Measurements from ENCODE around the gene POLK. TPM values are rescaled to one million over a fixed set of nuclear protein-coding genes. Genes with fewer than 3 reads are reported as not detected.
"Not testable (repeated sequence)": the region's sequence is repeated elsewhere in the genome, so short reads cannot be mapped to it uniquely, and the experiment has no call there.

Gene POLK
- total and polyA plus RNA-seq, 4 donors, result 3.7 to 20.6 (median 9.8) TPM

- no peaks in the 10 kb centered on the region for H3K4me1 ChIP-seq (ENCODE audit: control insufficient read depth in 4 of 4, insufficient read depth in 4 of 4, low read length in 3 of 4)
- H3K27ac ChIP-seq (ENCODE audit: low read depth in 1 of 2, low read length in 2 of 2), result no peak overlapping the region
- H3K4me3 ChIP-seq (ENCODE audit: low read depth in 1 of 3, low read length in 3 of 3), result no peak overlapping the region
- peaks cover 0 to 21% (median 4%) of the 10 kb centered on the region in 4 donors for H3K36me3 ChIP-seq (ENCODE audit: control insufficient read depth in 4 of 4, insufficient read depth in 3 of 4, low read depth in 1 of 4, low read length in 3 of 4)
- no peaks in the 10 kb centered on the region for H3K9me3 ChIP-seq (ENCODE audit: control insufficient read depth in 4 of 4, low read length in 3 of 4)
- no peaks in the 10 kb centered on the region for H3K27me3 ChIP-seq (ENCODE audit: control insufficient read depth in 4 of 4, insufficient read depth in 4 of 4, low read length in 3 of 4)
- DNase-seq (ENCODE audit: low spot score), result no peak
- TF ChIP-seq FOXA1 (IDR thresholded peaks at IDR 0.05) (no peak), RAD21 (IDR thresholded peaks at IDR 0.05) (no peak), YY1 (IDR thresholded peaks at IDR 0.05) (no peak), JUND (IDR thresholded peaks at IDR 0.05) (no peak), GABPA (IDR thresholded peaks at IDR 0.05 in 1 of 2, conservative IDR thresholded peaks at IDR 0.05 in 1 of 2) (no peak), NR2F2 (IDR thresholded peaks at IDR 0.05) (no peak), CTCF (IDR thresholded peaks at IDR 0.05; ENCODE audit: low read depth, low read length, missing input control) (no peak), REST (IDR thresholded peaks at IDR 0.05) (no peak), SP1 (IDR thresholded peaks at IDR 0.05) (no peak), FOXA2 (IDR thresholded peaks at IDR 0.05) (no peak), TAF1 (conservative IDR thresholded peaks at IDR 0.05) (no peak), HNF4G (IDR thresholded peaks at IDR 0.05) (no peak), HNF4A (conservative IDR thresholded peaks at IDR 0.05) (no peak), MAX (IDR thresholded peaks at IDR 0.05) (no peak)
- H3K9ac ChIP-seq (ENCODE audit: low read depth in 1 of 2, low read length in 2 of 2), result no peak overlapping the region
- WGBS, result 79% methylated on average over 3 of the region's 3 CpGs
Measured at GRCh38 chr5:75574791-75575190, 63.1 kb downstream of the POLK start.

- WGBS, result 96% methylated on average over 8 of the region's 8 CpGs
- peaks cover 2 to 29% (median 11%) of the 10 kb centered on the region in 4 donors for H3K36me3 ChIP-seq (ENCODE audit: control insufficient read depth in 4 of 4, insufficient read depth in 3 of 4, low read depth in 1 of 4, low read length in 3 of 4)
- not testable (repeated sequence) for H3K9me3 ChIP-seq (ENCODE audit: control insufficient read depth in 4 of 4, low read length in 3 of 4); H3K4me3 ChIP-seq (ENCODE audit: low read depth in 1 of 3, low read length in 3 of 3); H3K9ac ChIP-seq (ENCODE audit: low read depth in 1 of 2, low read length in 2 of 2); DNase-seq (ENCODE audit: low spot score); H3K4me1 ChIP-seq (ENCODE audit: control insufficient read depth in 4 of 4, insufficient read depth in 4 of 4, low read length in 3 of 4); H3K27ac ChIP-seq (ENCODE audit: low read depth in 1 of 2, low read length in 2 of 2); H3K27me3 ChIP-seq (ENCODE audit: control insufficient read depth in 4 of 4, insufficient read depth in 4 of 4, low read length in 3 of 4)
Measured at GRCh38 chr5:75578280-75578679, 66.6 kb downstream of the POLK start.

- Histone ChIP-seq H3K9me3 (ENCODE audit: control insufficient read depth in 4 of 4, low read length in 3 of 4) (no peaks in the 10 kb centered on the region), H3K27ac (ENCODE audit: low read depth in 1 of 2, low read length in 2 of 2) (no peak overlapping the region), H3K27me3 (ENCODE audit: control insufficient read depth in 4 of 4, insufficient read depth in 4 of 4, low read length in 3 of 4) (no peaks in the 10 kb centered on the region), H3K4me3 (ENCODE audit: low read depth in 1 of 3, low read length in 3 of 3) (no peak overlapping the region), H3K36me3 (ENCODE audit: control insufficient read depth in 4 of 4, insufficient read depth in 3 of 4, low read depth in 1 of 4, low read length in 3 of 4) (peaks cover 2 to 17% (median 9%) of the 10 kb centered on the region in 4 donors), H3K4me1 (ENCODE audit: control insufficient read depth in 4 of 4, insufficient read depth in 4 of 4, low read length in 3 of 4) (no peaks in the 10 kb centered on the region), H3K9ac (ENCODE audit: low read depth in 1 of 2, low read length in 2 of 2) (no peak overlapping the region)
- DNase-seq (ENCODE audit: low spot score), result no peak
- WGBS, result 95% methylated on average over 2 of the region's 2 CpGs
- TF ChIP-seq MAX (IDR thresholded peaks at IDR 0.05) (no peak), GABPA (IDR thresholded peaks at IDR 0.05 in 1 of 2, conservative IDR thresholded peaks at IDR 0.05 in 1 of 2) (no peak), YY1 (IDR thresholded peaks at IDR 0.05) (no peak), RAD21 (IDR thresholded peaks at IDR 0.05) (peak; percentile 42 to 47), JUND (IDR thresholded peaks at IDR 0.05) (no peak)
Measured at GRCh38 chr5:75584641-75585040, 73.0 kb downstream of the POLK start.
